Endothelial cell of umbilical vein (primary cell): Measurements from ENCODE around the gene KCNH4. TPM values are rescaled to one million over a fixed set of nuclear protein-coding genes. Genes with fewer than 3 reads are reported as not detected.
"Not testable (repeated sequence)": the region's sequence is repeated elsewhere in the genome, so short reads cannot be mapped to it uniquely, and the experiment has no call there.

Source experiments
- BruUV-seq: library from RNA; stranded (reverse); fragments of 400-500 nt; replicated peaks from 2 replicates; lab custom pipeline; 2021; lab: Mats Ljungman, UMichigan
- CTCF ChIA-PET: fragments of 300-600, 350-600 bp; sonication (Branson Sonifier 250); formaldehyde crosslinking; loops from one replicate; lab custom pipeline; 2021; ENCODE audit warnings: antibody characterized with exemption, inconsistent platforms; lab: Charles Lee
- POLR2A ChIA-PET: fragments of 300-600, 350-600 bp; sonication (Branson Sonifier 250); formaldehyde crosslinking; loops from one replicate; lab custom pipeline; 2021; ENCODE audit warnings: antibody characterized with exemption, inconsistent platforms; lab: Charles Lee
- DNase-seq: peaks from one replicate; pipeline ENCODE4 v3.0.0-alpha.2; 2011; ENCODE audit warnings: low read depth, low spot score
- FAIRE-seq: peaks from 2 replicates; lab custom pipeline; 2011; peaks lifted over from hg19 to GRCh38; lab: Jason Lieb, UNC
- H2AFZ ChIP-seq: 2 replicates; pipeline ENCODE4 v1.6.0; 2012; ENCODE audit warnings: low read depth, low read length, control low read depth, inconsistent platforms
- H3K27ac ChIP-seq: 2 replicates; pipeline ENCODE4 v1.5.1; 2011; ENCODE audit warnings: low read depth, mild to moderate bottlenecking, control low read depth, low read length, moderate library complexity; ENCODE audit not compliant: insufficient read depth
- H3K27me3 ChIP-seq, 2 experiments: 2 replicates each; pipeline versions ENCODE4 v1.6.0 to v1.6.1; 2011; ENCODE audit warnings: low read length in 2 of 2, mixed read lengths in 1 of 2; ENCODE audit not compliant: control insufficient read depth in 2 of 2, insufficient read depth in 2 of 2
- H3K36me3 ChIP-seq, 2 experiments: 2 replicates in 1 of 2; 3 replicates in 1 of 2; pipeline ENCODE4 v1.5.1; 2011; ENCODE audit warnings: low read length in 2 of 2, mild to moderate bottlenecking in 1 of 2, moderate library complexity in 1 of 2; ENCODE audit not compliant: control insufficient read depth in 2 of 2, insufficient read depth in 2 of 2; ENCODE audit errors: extremely low read depth in 1 of 2
- H3K4me1 ChIP-seq: 3 replicates; pipeline ENCODE4 v1.5.1; 2011; ENCODE audit warnings: mild to moderate bottlenecking, low read length; ENCODE audit not compliant: control insufficient read depth, insufficient read depth; ENCODE audit errors: extremely low read depth
- H3K4me2 ChIP-seq: 2 replicates; pipeline ENCODE4 v1.6.1; 2011; ENCODE audit warnings: low read length, control low read depth, mixed read lengths; ENCODE audit not compliant: insufficient read depth
- H3K4me3 ChIP-seq, 3 experiments: fragments of 200-600 bp in 1 of 3; sonication (generic), shearing (Covaris generic) in 1 of 3; replicated peaks in 1 of 3; 2 replicates each; pipeline ENCODE4 v1.5.1; 2011 to 2016; ENCODE audit warnings: control low read depth in 3 of 3, low read length in 3 of 3, mild to moderate bottlenecking in 2 of 3, inconsistent platforms in 1 of 3, low read depth in 1 of 3, moderate library complexity in 1 of 3; ENCODE audit not compliant: insufficient read depth in 1 of 3
- H3K79me2 ChIP-seq: 2 replicates; pipeline ENCODE4 v1.6.0; 2012; ENCODE audit warnings: low read length, inconsistent platforms; ENCODE audit not compliant: control insufficient read depth, insufficient read depth
- H3K9ac ChIP-seq: replicated peaks from 2 replicates; pipeline ENCODE3; 2011; ENCODE audit warnings: low read length, control low read depth; ENCODE audit not compliant: insufficient read depth; ENCODE audit errors: extremely low read depth
- H3K9me1 ChIP-seq: replicated peaks from 3 replicates; pipeline ENCODE4 v1.6.0; 2011; ENCODE audit warnings: mild to moderate bottlenecking, low read length; ENCODE audit not compliant: control insufficient read depth, insufficient read depth; ENCODE audit errors: extremely low read depth
- H3K9me3 ChIP-seq: replicated peaks from 2 replicates; pipeline ENCODE4 v1.5.1; 2012; ENCODE audit warnings: low read length, inconsistent platforms; ENCODE audit not compliant: control insufficient read depth, insufficient read depth
- H4K20me1 ChIP-seq: replicated peaks from 2 replicates; pipeline ENCODE3; 2011; ENCODE audit warnings: mild to moderate bottlenecking, low read length; ENCODE audit not compliant: control insufficient read depth, insufficient read depth; ENCODE audit errors: extremely low read depth
- CTCF ChIP-seq, 2 donors: IDR thresholded peaks; 1 replicate in 1 of 2; 2 replicates in 1 of 2; pipeline ENCODE4 v1.5.1; 2011; ENCODE audit warnings: low read length in 2 of 2, mild to moderate bottlenecking in 2 of 2, moderate library complexity in 2 of 2, control low read depth in 1 of 2, inconsistent platforms in 1 of 2, low read depth in 1 of 2; ENCODE audit not compliant: insufficient read depth in 1 of 2; ENCODE audit errors: extremely low read depth in 1 of 2
- EZH2 ChIP-seq: IDR thresholded peaks from 2 replicates; pipeline ENCODE4 v1.6.1; 2012; ENCODE audit warnings: borderline replicate concordance, low read depth, mild to moderate bottlenecking, moderate library complexity, low read length, inconsistent platforms; ENCODE audit not compliant: severe bottlenecking
- FOS ChIP-seq: IDR thresholded peaks from 2 replicates; pipeline ENCODE4 v1.6.1; 2011; ENCODE audit warnings: mild to moderate bottlenecking, low read length, moderate library complexity, borderline replicate concordance; ENCODE audit not compliant: insufficient read depth
- GATA2 ChIP-seq: IDR thresholded peaks from 2 replicates; pipeline ENCODE4 v1.7.0; 2011; ENCODE audit warnings: low read depth, mild to moderate bottlenecking, moderate library complexity, mixed read lengths, low read length; ENCODE audit not compliant: insufficient read length, insufficient read depth
- JUN ChIP-seq: IDR thresholded peaks from 2 replicates; pipeline ENCODE4 v1.6.1; 2011; ENCODE audit warnings: borderline replicate concordance, low read depth; ENCODE audit not compliant: insufficient read length, insufficient read depth
- MAX ChIP-seq: IDR thresholded peaks from 2 replicates; pipeline ENCODE4 v1.6.1; 2011; ENCODE audit not compliant: insufficient read depth, insufficient read length
- MYC ChIP-seq: IDR thresholded peaks from one replicate; pipeline ENCODE4 v1.6.1; 2011; ENCODE audit warnings: mild to moderate bottlenecking, low read depth, low read length
- POLR2A ChIP-seq: IDR thresholded peaks from 2 replicates; pipeline ENCODE4 v1.6.1; 2012; ENCODE audit warnings: low read depth, mild to moderate bottlenecking, control low read depth, low read length
- dilution Hi-C: fragments of 300-500 bp; cut with MboI; formaldehyde crosslinking; loops from one replicate; pipeline ENCODE4 v1.15.0; 2019; ENCODE audit warnings: low sequenced_read_pairs; ENCODE audit not compliant: extremely low pct_ligation_motif_present
- intact Hi-C: fragments of 100-400 bp; cut with micrococcal nuclease; formaldehyde crosslinking; loops from one replicate; pipeline ENCODE4 v1.10.0; 2022
- polyA plus RNA-seq, 4 experiments: library from polyadenylated mRNA; depleted of rRNA in 3 of 4; stranded (reverse) in 3 of 4; unstranded in 1 of 4; fragments of >200 nt; gene quantifications; 2 replicates each; pipeline versions ENCODE4 v1.2.1 to v1.2.3, GENCODE V29; 2011 to 2012; ENCODE audit warnings: missing spikeins in 1 of 4
- total RNA-seq: library from RNA; stranded (reverse); gene quantifications from 2 replicates; pipeline ENCODE4 v1.2.3, GENCODE V29; 2021

KCNH4 gene
- total and polyA plus RNA-seq, 2 donors (not counting 3 experiments of a cell fraction or from before 2014, with no cell fraction given): 0.11 TPM

DNA sequence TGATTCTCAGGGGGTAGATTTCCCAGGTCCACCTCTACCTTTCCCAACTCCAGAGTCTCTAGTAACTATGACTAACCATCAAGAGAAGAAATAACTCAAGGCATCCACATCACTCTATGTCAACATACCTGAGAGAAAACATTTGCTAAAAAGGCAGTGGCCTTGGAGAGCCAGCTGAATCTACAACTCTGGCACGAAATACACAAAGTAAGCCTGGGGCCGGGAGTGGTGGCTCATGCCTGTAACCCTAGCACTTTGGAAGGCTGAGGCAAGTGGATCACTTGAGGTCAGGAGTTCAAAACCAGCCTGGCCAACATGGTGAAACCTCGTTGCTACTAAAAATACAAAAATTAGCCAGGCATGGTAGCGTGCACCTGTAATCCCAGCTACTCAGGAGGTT, 37.8 kb downstream of the KCNH4 start:
- H3K4me1 ChIP-seq, H3K4me2 ChIP-seq, H3K9me1 ChIP-seq, H3K27me3 ChIP-seq, H4K20me1 ChIP-seq, H3K27ac ChIP-seq, H3K4me3 ChIP-seq, DNase-seq, H3K9ac ChIP-seq, intact Hi-C loops, FAIRE-seq, H3K9me3 ChIP-seq, BruUV-seq, H2AFZ ChIP-seq, dilution Hi-C loops, POLR2A ChIA-PET: not testable (repeated sequence)
- H3K36me3 ChIP-seq: peaks cover 0 to 17% of the 10 kb centered on the region in 2 experiments
- CTCF ChIA-PET: interaction anchor here (1.9 kb wide), 1 partner anchor 11 kb away, joined by 4 read pairs; no protein-coding TSS in a partner anchor
- H3K79me2 ChIP-seq: peaks cover 93% of the 10 kb centered on the region

DNA sequence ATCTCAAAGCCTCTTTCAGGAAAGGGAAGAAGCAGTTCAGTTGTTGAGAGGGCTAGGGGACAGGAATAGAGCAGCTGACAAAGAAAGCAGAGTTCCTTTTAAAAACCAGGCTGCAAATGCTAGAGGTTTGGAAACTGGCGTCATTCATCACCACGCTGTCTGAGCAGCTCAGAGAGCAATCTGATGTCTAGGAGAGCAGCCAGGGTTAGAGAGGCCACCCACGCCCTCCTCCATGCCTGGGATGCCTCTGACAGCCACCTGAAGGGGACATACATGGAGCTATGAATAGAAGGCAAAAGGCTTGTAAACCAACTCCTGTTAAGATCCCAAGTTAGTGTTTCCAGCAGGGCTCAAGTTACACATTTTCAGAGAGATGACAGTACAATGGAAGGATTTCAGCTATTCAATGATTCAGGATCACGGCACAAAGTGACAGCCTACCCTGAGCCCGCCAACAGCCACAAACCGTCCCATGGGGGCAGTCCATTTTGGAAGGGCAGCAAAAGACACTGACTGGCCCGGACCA, 38.5 kb downstream of the KCNH4 start:
- dilution Hi-C loops: no loop called here
- Histone ChIP-seq H3K4me1 (no peaks in the 10 kb centered on the region), H3K4me2 (no peak overlapping the region), H3K79me2 (peaks cover 91% of the 10 kb centered on the region), H3K9ac (no peak overlapping the region), H4K20me1 (no peaks in the 10 kb centered on the region), H3K4me3 (no peak overlapping the region), H3K36me3 (peaks cover 0 to 16% of the 10 kb centered on the region in 2 experiments), H3K27me3 (no peaks in the 10 kb centered on the region), H3K27ac (no peak overlapping the region), H3K9me3 (no peaks in the 10 kb centered on the region), H2AFZ (no peak overlapping the region), H3K9me1 (no peaks in the 10 kb centered on the region)
- ChIA-PET CTCF (interaction anchor here (1.9 kb wide), 1 partner anchor 10 kb away, joined by 4 read pairs; no protein-coding TSS in a partner anchor), POLR2A (no interaction called here)
- BruUV-seq: no TSS peak
- DNase-seq (no peak), FAIRE-seq (no peak)
- intact Hi-C loops: no loop called here
- TF ChIP-seq FOS: no peak
- TF ChIP-seq EZH2: no peak
- no peak for TF ChIP-seq MAX
- no peak for TF ChIP-seq GATA2
- no peak for TF ChIP-seq JUN
- TF ChIP-seq POLR2A: no peak
- TF ChIP-seq MYC: no peak
- TF ChIP-seq CTCF (IDR thresholded peaks at IDR 0.05; ENCODE audit: extremely low read depth in 1 of 2, insufficient read depth in 1 of 2, low read depth in 1 of 2, low read length in 2 of 2): no peak
